ENCODE measurements around the gene ZNF536. TPM values are rescaled to one million over a fixed set of nuclear protein-coding genes. Genes with fewer than 3 reads are reported as not detected.

The ZNF536 gene
- total RNA-seq, 1 donor from 2014 or later: 0.43 TPM

DNA sequence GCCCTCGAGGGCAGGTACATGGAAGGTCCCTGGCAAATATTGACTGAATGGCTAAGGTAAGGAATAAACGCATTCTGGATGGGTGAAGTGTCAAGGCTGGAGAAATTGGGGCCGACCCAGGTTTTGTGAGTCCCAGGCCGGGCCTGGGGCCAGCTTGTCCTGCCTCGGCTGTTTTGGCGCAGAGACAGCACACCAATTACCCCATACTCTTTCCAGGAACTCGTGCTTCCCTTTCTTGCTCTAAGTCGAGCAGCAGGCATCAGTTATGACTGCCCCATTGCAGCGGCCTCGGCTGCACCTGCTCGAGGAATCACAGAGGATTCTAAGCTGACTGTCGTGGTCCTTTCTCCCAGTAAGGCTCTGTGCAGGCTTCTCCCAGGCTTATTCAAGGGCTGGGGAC is 67.1 kb downstream of the ZNF536 start:
- Histone ChIP-seq H4K20me1 (ENCODE audit: insufficient read depth, low read length) (no peaks in the 10 kb centered on the region), H3K4me1 (ENCODE audit: insufficient read depth, low read length) (no peaks in the 10 kb centered on the region), H3K9ac (ENCODE audit: low read length) (no peak overlapping the region), H2AFZ (ENCODE audit: low read depth, low read length) (no peak overlapping the region), H3K79me2 (ENCODE audit: insufficient read depth, low read length) (no peaks in the 10 kb centered on the region), H3K9me3 (ENCODE audit: insufficient read depth, low read depth, low read length) (peaks cover 10% of the 10 kb centered on the region), H3K27me3 (ENCODE audit: insufficient read depth, low read length) (no peaks in the 10 kb centered on the region), H3K36me3 (ENCODE audit: insufficient read depth, low read length) (no peaks in the 10 kb centered on the region), H3K4me3 (ENCODE audit: insufficient read depth, low read depth, low read length) (no peak overlapping the region), H3K27ac (ENCODE audit: low read depth, low read length) (no peak overlapping the region), H3K4me2 (ENCODE audit: low read length) (no peak overlapping the region)
- Mint-ChIP-seq H3K4me3 (ENCODE audit: unreplicated experiment) (no peak overlapping the region), H3K36me3 (ENCODE audit: low read depth, unreplicated experiment) (no peaks in the 10 kb centered on the region), H3K27ac (ENCODE audit: unreplicated experiment) (no peak overlapping the region), H3K9me3 (ENCODE audit: unreplicated experiment) (peaks cover 3% of the 10 kb centered on the region), H3K27me3 (ENCODE audit: low read depth, unreplicated experiment) (peaks cover 23% of the 10 kb centered on the region), H3K4me1 (ENCODE audit: low read depth, unreplicated experiment) (no peaks in the 10 kb centered on the region)
- DNase-seq (ENCODE audit: low read depth) (no peak), FAIRE-seq (no peak)
- TF ChIP-seq EZH2 (IDR thresholded peaks at IDR 0.05; ENCODE audit: insufficient read depth, low read length): no peak
- TF ChIP-seq, protein P1, sequence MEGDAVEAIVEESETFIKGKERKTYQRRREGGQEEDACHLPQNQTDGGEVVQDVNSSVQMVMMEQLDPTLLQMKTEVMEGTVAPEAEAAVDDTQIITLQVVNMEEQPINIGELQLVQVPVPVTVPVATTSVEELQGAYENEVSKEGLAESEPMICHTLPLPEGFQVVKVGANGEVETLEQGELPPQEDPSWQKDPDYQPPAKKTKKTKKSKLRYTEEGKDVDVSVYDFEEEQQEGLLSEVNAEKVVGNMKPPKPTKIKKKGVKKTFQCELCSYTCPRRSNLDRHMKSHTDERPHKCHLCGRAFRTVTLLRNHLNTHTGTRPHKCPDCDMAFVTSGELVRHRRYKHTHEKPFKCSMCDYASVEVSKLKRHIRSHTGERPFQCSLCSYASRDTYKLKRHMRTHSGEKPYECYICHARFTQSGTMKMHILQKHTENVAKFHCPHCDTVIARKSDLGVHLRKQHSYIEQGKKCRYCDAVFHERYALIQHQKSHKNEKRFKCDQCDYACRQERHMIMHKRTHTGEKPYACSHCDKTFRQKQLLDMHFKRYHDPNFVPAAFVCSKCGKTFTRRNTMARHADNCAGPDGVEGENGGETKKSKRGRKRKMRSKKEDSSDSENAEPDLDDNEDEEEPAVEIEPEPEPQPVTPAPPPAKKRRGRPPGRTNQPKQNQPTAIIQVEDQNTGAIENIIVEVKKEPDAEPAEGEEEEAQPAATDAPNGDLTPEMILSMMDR (IDR thresholded peaks at IDR 0.05; ENCODE audit: insufficient read depth, low read depth, low read length): no peak

DNA sequence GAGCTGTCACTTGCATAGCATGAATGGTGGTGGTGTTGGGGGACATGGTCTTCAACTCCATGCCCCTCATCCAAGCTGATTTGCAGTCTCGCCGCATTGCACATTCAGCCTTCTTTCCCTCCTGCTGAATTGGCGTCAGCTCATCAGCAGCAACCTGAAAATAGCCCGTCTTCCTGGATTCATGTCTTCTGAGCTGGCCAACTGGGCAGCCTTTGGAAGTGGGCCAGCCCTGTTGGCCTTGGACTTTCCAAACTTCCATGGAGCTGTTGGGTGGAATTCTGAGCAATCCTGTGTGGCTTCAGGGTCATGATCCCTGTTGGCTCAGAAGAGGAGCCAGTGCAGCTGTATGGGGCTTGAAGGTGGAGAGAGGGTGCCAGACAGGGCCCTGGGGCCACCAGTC is 68.8 kb downstream of the ZNF536 start:
- no peak overlapping the region for H3K4me3 ChIP-seq (ENCODE audit: insufficient read depth, low read depth, low read length)
- H3K36me3 Mint-ChIP-seq (ENCODE audit: low read depth, unreplicated experiment): no peaks in the 10 kb centered on the region

DNA sequence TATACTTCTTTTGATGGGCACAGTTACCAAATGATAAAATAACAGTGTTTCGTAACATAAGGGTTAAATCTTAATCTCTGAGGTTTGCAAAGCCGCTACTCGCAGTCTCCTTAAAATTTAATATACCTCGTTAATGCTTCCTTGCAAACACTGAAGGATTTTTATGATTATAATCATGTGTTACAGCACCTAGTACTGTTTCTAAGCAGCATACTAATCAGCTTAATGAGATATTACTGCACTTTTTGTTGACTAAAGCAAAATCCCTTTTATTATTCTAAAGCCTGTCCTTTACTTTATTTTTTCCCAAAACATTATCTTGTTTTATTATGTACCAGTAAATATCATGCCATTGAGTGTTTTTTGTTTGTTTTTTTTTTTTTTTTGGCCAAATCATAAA is 70.5 kb downstream of the ZNF536 start:
- TF ChIP-seq, protein P1 (IDR thresholded peaks at IDR 0.05; ENCODE audit: insufficient read depth, low read depth, low read length): no peak
- no peak for TF ChIP-seq EZH2 (IDR thresholded peaks at IDR 0.05; ENCODE audit: insufficient read depth, low read length)
- H3K4me3 Mint-ChIP-seq (ENCODE audit: unreplicated experiment): no peak overlapping the region
- H3K4me1 ChIP-seq (ENCODE audit: insufficient read depth, low read length): no peaks in the 10 kb centered on the region
- H3K4me1 Mint-ChIP-seq (ENCODE audit: low read depth, unreplicated experiment): peaks cover 3% of the 10 kb centered on the region
- FAIRE-seq: no peak
- H3K27me3 ChIP-seq (ENCODE audit: insufficient read depth, low read length): no peaks in the 10 kb centered on the region
- H3K9me3 Mint-ChIP-seq (ENCODE audit: unreplicated experiment): peaks cover 3% of the 10 kb centered on the region
- H3K27me3 Mint-ChIP-seq (ENCODE audit: low read depth, unreplicated experiment): peaks cover 19% of the 10 kb centered on the region
- H3K9ac ChIP-seq (ENCODE audit: low read length): no peak overlapping the region
- H2AFZ ChIP-seq (ENCODE audit: low read depth, low read length): no peak overlapping the region
- peaks cover 4% of the 10 kb centered on the region for H3K9me3 ChIP-seq (ENCODE audit: insufficient read depth, low read depth, low read length)
- H3K4me3 ChIP-seq (ENCODE audit: insufficient read depth, low read depth, low read length): no peak overlapping the region
- no peak for DNase-seq (ENCODE audit: low read depth)
- H4K20me1 ChIP-seq (ENCODE audit: insufficient read depth, low read length): no peaks in the 10 kb centered on the region
- no peaks in the 10 kb centered on the region for H3K36me3 Mint-ChIP-seq (ENCODE audit: low read depth, unreplicated experiment)
- H3K27ac ChIP-seq (ENCODE audit: low read depth, low read length): no peak overlapping the region
- no peaks in the 10 kb centered on the region for H3K36me3 ChIP-seq (ENCODE audit: insufficient read depth, low read length)
- H3K27ac Mint-ChIP-seq (ENCODE audit: unreplicated experiment): peak overlapping the region; percentile 48
- no peaks in the 10 kb centered on the region for H3K79me2 ChIP-seq (ENCODE audit: insufficient read depth, low read length)
- H3K4me2 ChIP-seq (ENCODE audit: low read length): no peak overlapping the region

More for the DNA sequence above, 68.8 kb downstream of the ZNF536 start:
- no peaks in the 10 kb centered on the region for H3K36me3 ChIP-seq (ENCODE audit: insufficient read depth, low read length)
- peaks cover 23% of the 10 kb centered on the region for H3K27me3 Mint-ChIP-seq (ENCODE audit: low read depth, unreplicated experiment)
- H3K79me2 ChIP-seq (ENCODE audit: insufficient read depth, low read length): no peaks in the 10 kb centered on the region
- H3K9me3 Mint-ChIP-seq (ENCODE audit: unreplicated experiment): peaks cover 3% of the 10 kb centered on the region
- no peak overlapping the region for H3K9ac ChIP-seq (ENCODE audit: low read length)
- H3K9me3 ChIP-seq (ENCODE audit: insufficient read depth, low read depth, low read length): peaks cover 4% of the 10 kb centered on the region
- no peaks in the 10 kb centered on the region for H3K4me1 ChIP-seq (ENCODE audit: insufficient read depth, low read length)
- H2AFZ ChIP-seq (ENCODE audit: low read depth, low read length): no peak overlapping the region
- no peak for FAIRE-seq
- no peak for DNase-seq (ENCODE audit: low read depth)
- no peak for TF ChIP-seq EZH2 (IDR thresholded peaks at IDR 0.05; ENCODE audit: insufficient read depth, low read length)
- TF ChIP-seq, protein P1 (IDR thresholded peaks at IDR 0.05; ENCODE audit: insufficient read depth, low read depth, low read length): no peak
- H3K4me3 Mint-ChIP-seq (ENCODE audit: unreplicated experiment): no peak overlapping the region
- no peak overlapping the region for H3K4me2 ChIP-seq (ENCODE audit: low read length)
- H3K27me3 ChIP-seq (ENCODE audit: insufficient read depth, low read length): no peaks in the 10 kb centered on the region
- H3K27ac Mint-ChIP-seq (ENCODE audit: unreplicated experiment): no peak overlapping the region
- H3K4me1 Mint-ChIP-seq (ENCODE audit: low read depth, unreplicated experiment): no peaks in the 10 kb centered on the region
- H4K20me1 ChIP-seq (ENCODE audit: insufficient read depth, low read length): no peaks in the 10 kb centered on the region
- H3K27ac ChIP-seq (ENCODE audit: low read depth, low read length): no peak overlapping the region

All from astrocyte (in vitro differentiated cells and primary cell).